DLD1 (cell line): ENCODE data around the gene SFTPA2.
"Not testable (repeated sequence)": the region's sequence is repeated elsewhere in the genome, so short reads cannot be mapped to it uniquely, and the experiment has no call there.

ENCODE experiments used
- in situ Hi-C: cut with HindIII; loops from 2 replicates; pipeline ENCODE4 v1.10.0; 2017; ENCODE audit warnings: low sequenced_read_pairs

The SFTPA2 gene

GRCh38 chr10:79561257-79561656, 1.1 kb upstream of the SFTPA2 start:
- in situ Hi-C loops, result no loop called here

DNA sequence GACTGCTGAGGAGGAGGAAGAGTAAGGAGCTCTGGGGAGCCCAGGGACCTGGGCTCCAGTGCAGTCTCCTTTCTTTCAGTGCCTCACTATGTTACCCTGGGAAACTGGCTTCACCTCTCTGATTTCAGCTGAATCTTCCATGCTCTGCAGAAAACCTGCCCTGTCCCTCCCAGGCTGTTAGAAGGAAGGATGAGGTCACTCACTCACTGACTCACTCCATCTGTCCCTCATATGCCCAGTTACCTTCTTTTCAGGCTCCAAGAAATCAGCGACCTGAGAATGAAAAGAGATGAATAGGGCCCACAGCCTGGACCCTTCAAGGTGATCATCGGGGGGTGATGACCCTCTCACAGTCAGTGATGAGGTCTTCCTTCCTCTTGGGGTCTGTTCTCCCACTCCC, 481 bp downstream of the SFTPA2 start:
- in situ Hi-C loops, result no loop called here

- in situ Hi-C loops, result not testable (repeated sequence)
Observed at GRCh38 chr10:79556961-79557360, 3.2 kb downstream of the SFTPA2 start.

GRCh38 chr10:79555354-79556309, 4.6 kb downstream of the SFTPA2 start:
- in situ Hi-C loops, result no loop called here

GRCh38 chr10:79552143-79552542, 8.1 kb downstream of the SFTPA2 start:
- in situ Hi-C loops, result no loop called here

GRCh38 chr10:79547973-79548372, 12.2 kb downstream of the SFTPA2 start:
- in situ Hi-C loops, result no loop called here

- in situ Hi-C loops, result not testable (repeated sequence)
Observed at GRCh38 chr10:79547128-79547527, 13.1 kb downstream of the SFTPA2 start.

DNA sequence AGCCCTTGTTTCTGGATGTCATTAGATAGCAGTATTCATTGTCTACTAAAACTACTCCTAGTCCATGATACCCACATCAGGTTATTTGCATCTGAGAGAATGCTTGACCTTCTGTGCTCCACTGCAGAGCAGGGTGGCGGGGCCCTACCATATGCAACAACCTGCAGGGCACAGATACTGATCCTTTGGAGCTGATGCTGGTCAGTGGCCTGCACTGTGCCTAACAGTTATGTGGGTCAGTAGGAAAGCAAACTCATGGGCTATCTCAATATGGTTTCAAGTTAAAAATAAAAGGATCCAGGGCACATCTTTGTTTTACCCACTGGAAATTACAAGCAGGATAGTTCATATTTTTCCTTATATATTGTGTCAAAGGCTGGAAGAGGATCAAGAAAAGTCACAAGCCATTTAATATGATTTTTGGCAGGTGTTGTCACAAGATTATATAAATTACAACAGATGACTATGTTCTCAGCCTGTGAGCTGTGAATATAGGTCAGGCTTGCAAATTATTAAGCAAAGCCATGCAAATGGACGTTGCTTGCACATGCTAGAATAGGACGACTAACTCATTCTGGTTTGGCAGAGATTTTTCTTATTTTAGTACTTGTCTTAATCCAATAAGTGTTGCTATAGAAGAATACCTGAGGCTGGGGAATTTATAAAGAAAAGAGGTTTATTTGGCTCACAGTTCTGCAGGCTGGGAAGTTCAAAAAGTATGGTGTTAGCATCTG, 15.1 kb downstream of the SFTPA2 start:
- in situ Hi-C loops, result not testable (repeated sequence)

DNA sequence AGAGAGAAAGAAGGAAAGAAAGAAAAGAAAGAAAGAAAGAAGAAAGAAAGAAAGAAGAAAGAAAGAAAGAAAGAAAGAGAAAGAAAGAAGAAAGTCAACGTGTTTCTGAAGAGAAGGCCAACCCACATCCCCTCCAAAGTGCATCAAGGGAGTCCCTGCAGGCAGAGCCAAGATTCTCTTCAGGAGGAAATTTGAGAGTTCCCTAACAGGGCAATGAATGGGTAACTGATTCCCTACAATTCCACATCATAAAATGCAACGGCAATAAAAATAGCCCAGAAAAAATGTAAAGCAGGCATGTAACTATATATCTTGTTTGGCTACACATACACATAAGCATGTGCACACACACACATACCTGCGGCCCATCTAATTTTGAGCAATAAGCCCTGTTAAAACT, 15.8 kb downstream of the SFTPA2 start:
- in situ Hi-C loops, result not testable (repeated sequence)

- in situ Hi-C loops, result no loop called here
Observed at GRCh38 chr10:79542626-79543025, 17.6 kb downstream of the SFTPA2 start.

DNA sequence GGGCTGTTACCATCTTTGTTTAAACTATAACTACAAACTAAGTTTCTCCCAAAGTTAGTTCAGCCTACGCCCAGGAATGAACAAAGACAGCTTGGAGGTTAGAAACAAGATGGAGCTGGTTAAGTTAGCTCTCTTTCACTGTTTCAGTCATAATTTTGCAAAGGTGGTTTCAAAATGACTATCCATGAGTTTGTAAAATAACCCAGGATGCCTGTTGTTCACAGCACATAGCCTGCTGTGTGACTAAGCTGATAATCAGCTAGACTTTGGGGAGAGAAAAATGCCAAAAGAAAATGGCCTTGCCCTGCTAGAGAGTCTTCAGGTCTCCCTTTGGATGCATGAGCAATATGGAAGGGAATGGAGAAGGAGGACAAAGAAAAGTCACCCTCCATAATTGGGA, 19.3 kb downstream of the SFTPA2 start:
- in situ Hi-C loops, result not testable (repeated sequence)

- in situ Hi-C loops, result not testable (repeated sequence)
Observed at GRCh38 chr10:79538311-79538710, 21.9 kb downstream of the SFTPA2 start.

GRCh38 chr10:79533903-79534175, 26.4 kb downstream of the SFTPA2 start:
- in situ Hi-C loops, result not testable (repeated sequence)

GRCh38 chr10:79533142-79533902, 26.9 kb downstream of the SFTPA2 start:
- in situ Hi-C loops, result not testable (repeated sequence)

DNA sequence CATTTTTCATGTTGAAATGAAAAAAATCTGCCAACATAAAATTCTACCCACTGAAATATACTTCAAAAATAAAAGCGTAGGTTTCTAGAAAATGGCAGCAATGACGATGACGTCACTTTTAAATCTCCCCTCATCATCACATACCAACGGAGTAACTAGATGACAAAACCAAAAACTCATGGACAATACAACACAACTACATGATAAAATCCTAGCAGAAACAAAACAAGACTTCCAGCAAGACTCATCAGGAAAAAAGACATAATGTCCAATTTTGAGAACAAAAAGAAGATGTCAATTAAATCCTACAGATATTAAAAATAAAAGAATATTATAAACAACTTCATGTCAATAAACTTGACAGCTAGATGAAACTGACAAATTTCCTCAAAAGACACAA, 31.9 kb downstream of the SFTPA2 start:
- in situ Hi-C loops, result not testable (repeated sequence)

GRCh38 chr10:79525049-79525710, 35.0 kb downstream of the SFTPA2 start:
- in situ Hi-C loops, result not testable (repeated sequence)

GRCh38 chr10:79523157-79523853, 36.9 kb downstream of the SFTPA2 start:
- in situ Hi-C loops, result not testable (repeated sequence)

DNA sequence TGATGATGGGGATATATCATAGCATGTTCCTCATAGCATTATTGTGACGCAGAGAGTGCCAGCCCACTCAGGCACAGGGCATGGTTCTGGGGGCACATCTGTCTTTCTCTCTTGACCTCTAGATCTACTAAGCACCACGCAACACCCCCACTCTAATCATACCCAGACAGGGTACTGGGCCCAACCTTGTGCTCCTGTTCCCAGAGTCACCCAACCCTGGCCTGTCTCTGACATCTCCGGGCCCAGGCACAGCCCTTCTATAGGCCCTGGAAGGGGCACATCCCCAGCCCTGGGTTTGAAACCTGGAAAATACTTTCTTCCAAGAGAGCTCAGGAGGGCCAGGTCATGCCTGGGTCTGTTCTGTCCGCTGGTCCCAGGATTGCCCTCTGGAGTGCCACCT, 37.7 kb downstream of the SFTPA2 start:
- in situ Hi-C loops, result not testable (repeated sequence)

DNA sequence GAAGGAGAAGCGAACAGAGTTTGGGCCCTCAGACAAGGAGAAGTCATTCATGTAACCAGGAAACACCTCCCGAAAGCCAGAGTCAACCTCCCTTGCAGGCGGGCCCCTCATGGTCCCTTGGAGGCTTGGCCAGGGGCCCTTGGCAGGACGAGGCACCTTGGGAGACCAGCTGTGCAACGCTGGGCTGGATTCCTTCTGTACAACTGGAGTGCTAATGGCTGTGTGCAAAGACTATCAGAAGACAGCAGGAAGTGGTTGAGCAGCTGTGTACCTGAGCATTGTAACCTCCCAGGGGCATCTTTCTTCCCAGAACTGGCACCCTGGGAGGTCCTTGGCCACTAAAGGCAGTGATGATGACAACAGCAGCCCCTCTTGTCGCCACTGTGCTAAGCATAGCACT, 38.5 kb downstream of the SFTPA2 start:
- in situ Hi-C loops, result not testable (repeated sequence)

GRCh38 chr10:79517567-79517966, 42.6 kb downstream of the SFTPA2 start:
- in situ Hi-C loops, result not testable (repeated sequence)
